RWPE2 (cell line): ENCODE measurements around the gene CYP2J2.

Experiments used
- ATAC-seq: fragments of 200-7000 bp; cut with Tn5 transposase; 3 replicates; pipeline ENCODE4 v1.9.1; 2021; ENCODE audit warnings: low read depth
- DNase-seq: peaks from one replicate; pipeline ENCODE4 v3.0.0-alpha.2; 2020; ENCODE audit warnings: low spot score
- H3K27ac ChIP-seq: fragments of 450-650 bp; 2 replicates; pipeline ENCODE4 v1.5.1; 2017; ENCODE audit warnings: mild to moderate bottlenecking; ENCODE audit not compliant: poor library complexity, severe bottlenecking
- H3K27me3 ChIP-seq: fragments of 250-450 bp; sonication (Bioruptor Pico); 2 replicates; pipeline ENCODE4 v1.5.1; 2021; ENCODE audit warnings: mild to moderate bottlenecking, moderate library complexity; ENCODE audit not compliant: insufficient read depth, poor library complexity, severe bottlenecking
- H3K36me3 ChIP-seq: fragments of 250-450 bp; sonication (Bioruptor Pico); 2 replicates; pipeline ENCODE4 v1.5.1; 2020; ENCODE audit warnings: low read depth, mild to moderate bottlenecking, moderate library complexity
- H3K4me1 ChIP-seq: fragments of 250-450 bp; sonication (Bioruptor Pico); 2 replicates; pipeline ENCODE4 v1.5.1; 2021; ENCODE audit warnings: mild to moderate bottlenecking, moderate library complexity; ENCODE audit not compliant: insufficient read depth, poor library complexity, severe bottlenecking
- H3K4me3 ChIP-seq: fragments of 250-450 bp; sonication (Bioruptor Pico); 2 replicates; pipeline ENCODE4 v1.5.1; 2021; ENCODE audit warnings: mild to moderate bottlenecking, moderate library complexity; ENCODE audit not compliant: severe bottlenecking
- H3K9me3 ChIP-seq: fragments of 250-450 bp; sonication (Bioruptor Pico); 2 replicates; pipeline ENCODE4 v1.5.1; 2021; ENCODE audit warnings: mild to moderate bottlenecking, moderate library complexity; ENCODE audit not compliant: severe bottlenecking
- CTCF ChIP-seq: fragments of 450-650 bp; IDR thresholded peaks from one replicate; pipeline ENCODE4 v1.5.1; 2017; ENCODE audit warnings: mild to moderate bottlenecking, moderate library complexity; ENCODE audit not compliant: poor library complexity, severe bottlenecking

CYP2J2 gene

GRCh38 chr1:59852117-59852516, 74.5 kb downstream of the CYP2J2 start:
- ATAC-seq: no peak
- no peaks in the 10 kb centered on the region for H3K9me3 ChIP-seq
- TF ChIP-seq CTCF: no peak

GRCh38 chr1:59846895-59847282, 79.7 kb downstream of the CYP2J2 start:
- ATAC-seq: no peak
- H3K4me3 ChIP-seq: no peak overlapping the region

More at GRCh38 chr1:59852117-59852516, 74.5 kb downstream of the CYP2J2 start:
- H3K27me3 ChIP-seq: no peaks in the 10 kb centered on the region
- no peaks in the 10 kb centered on the region for H3K4me1 ChIP-seq
- no peak overlapping the region for H3K4me3 ChIP-seq
- H3K27ac ChIP-seq: no peak overlapping the region
- no peak for DNase-seq
- peaks cover 25% of the 10 kb centered on the region for H3K36me3 ChIP-seq

GRCh38 chr1:59846209-59846894, 80.2 kb downstream of the CYP2J2 start:
- ATAC-seq (no peak), DNase-seq (no peak)
- H3K36me3 ChIP-seq: peaks cover 60% of the 10 kb centered on the region
- H3K9me3 ChIP-seq: no peaks in the 10 kb centered on the region
- H3K4me1 ChIP-seq: no peaks in the 10 kb centered on the region
- H3K27me3 ChIP-seq: no peaks in the 10 kb centered on the region
- no peak for TF ChIP-seq CTCF
- H3K27ac ChIP-seq: no peak overlapping the region
- H3K4me3 ChIP-seq: no peak overlapping the region

More at GRCh38 chr1:59846895-59847282, 79.7 kb downstream of the CYP2J2 start:
- TF ChIP-seq CTCF: no peak
- H3K9me3 ChIP-seq: no peaks in the 10 kb centered on the region
- H3K36me3 ChIP-seq: peaks cover 56% of the 10 kb centered on the region
- H3K4me1 ChIP-seq: no peaks in the 10 kb centered on the region
- no peak overlapping the region for H3K27ac ChIP-seq
- no peak for DNase-seq
- H3K27me3 ChIP-seq: no peaks in the 10 kb centered on the region

GRCh38 chr1:59845091-59845490, 81.5 kb downstream of the CYP2J2 start:
- no peak overlapping the region for H3K4me3 ChIP-seq
- ATAC-seq: no peak
- no peak for DNase-seq
- no peaks in the 10 kb centered on the region for H3K27me3 ChIP-seq
- peaks cover 57% of the 10 kb centered on the region for H3K36me3 ChIP-seq
- no peak for TF ChIP-seq CTCF
- no peaks in the 10 kb centered on the region for H3K4me1 ChIP-seq
- H3K27ac ChIP-seq: no peak overlapping the region
- H3K9me3 ChIP-seq: no peaks in the 10 kb centered on the region
